ENCODE results near the gene ROBO4.

The ROBO4 gene

GRCh38 chr11:124919898-124920297 lies 22.2 kb upstream of the ROBO4 start:
- Histone ChIP-seq H3K9ac (ENCODE audit: low read length in 5 of 5) (no peak overlapping the region), H3K9me3 (ENCODE audit: control insufficient read depth in 5 of 5, low read length in 5 of 5) (no peaks in the 10 kb centered on the region), H3K27ac (ENCODE audit: low read depth, low read length) (no peak overlapping the region), H3K27me3 (ENCODE audit: control insufficient read depth in 5 of 5, insufficient read depth in 4 of 5, low read length in 5 of 5) (no peaks in the 10 kb centered on the region), H3K4me3 (ENCODE audit: low read depth in 1 of 5, low read length in 5 of 5) (no peak overlapping the region), H3K4me1 (ENCODE audit: control insufficient read depth in 5 of 5, insufficient read depth in 5 of 5, low read length in 5 of 5) (peaks cover 0 to 18% (median 11%) of the 10 kb centered on the region in 5 donors), H3K36me3 (ENCODE audit: control insufficient read depth in 5 of 5, insufficient read depth in 5 of 5, low read length in 5 of 5) (peaks cover 0 to 19% (median 13%) of the 10 kb centered on the region in 5 donors)

- Histone ChIP-seq H3K27ac (ENCODE audit: low read depth, low read length) (no peak within 1 kb of the TSS), H3K9me3 (ENCODE audit: control insufficient read depth in 5 of 5, low read length in 5 of 5) (no peaks in the 10 kb centered on the region), H3K4me1 (ENCODE audit: control insufficient read depth in 5 of 5, insufficient read depth in 5 of 5, low read length in 5 of 5) (peaks cover 0 to 18% (median 11%) of the 10 kb centered on the region in 5 donors), H3K36me3 (ENCODE audit: control insufficient read depth in 5 of 5, insufficient read depth in 5 of 5, low read length in 5 of 5) (peaks cover 0 to 19% (median 10%) of the 10 kb centered on the region in 5 donors), H3K4me3 (ENCODE audit: low read depth in 1 of 5, low read length in 5 of 5) (no peak within 1 kb of the TSS), H3K27me3 (ENCODE audit: control insufficient read depth in 5 of 5, insufficient read depth in 4 of 5, low read length in 5 of 5) (no peaks in the 10 kb centered on the region), H3K9ac (ENCODE audit: low read length in 5 of 5) (no peak within 1 kb of the TSS)
These were observed 21.3 kb upstream of the ROBO4 start, which contains the start of gene HEPN1 for GRCh38 chr11:124918950-124919349. TSS of gene HEPN1 (plus strand) at chr11:124919250.

GRCh38 chr11:124917115-124917637 lies 19.5 kb upstream of the ROBO4 start:
- H3K27me3 ChIP-seq (ENCODE audit: control insufficient read depth in 5 of 5, insufficient read depth in 4 of 5, low read length in 5 of 5): no peaks in the 10 kb centered on the region
- peaks cover 0 to 18% (median 11%) of the 10 kb centered on the region in 5 donors for H3K4me1 ChIP-seq (ENCODE audit: control insufficient read depth in 5 of 5, insufficient read depth in 5 of 5, low read length in 5 of 5)
- no peak overlapping the region for H3K27ac ChIP-seq (ENCODE audit: low read depth, low read length)
- no peak overlapping the region for H3K4me3 ChIP-seq (ENCODE audit: low read depth in 1 of 5, low read length in 5 of 5)
- peaks cover 0 to 2% (median 0%) of the 10 kb centered on the region in 5 donors for H3K9me3 ChIP-seq (ENCODE audit: control insufficient read depth in 5 of 5, low read length in 5 of 5)
- no peak overlapping the region for H3K9ac ChIP-seq (ENCODE audit: low read length in 5 of 5)
- H3K36me3 ChIP-seq (ENCODE audit: control insufficient read depth in 5 of 5, insufficient read depth in 5 of 5, low read length in 5 of 5): peaks cover 0 to 5% (median 0%) of the 10 kb centered on the region in 5 donors

- no peak overlapping the region for H3K27ac ChIP-seq (ENCODE audit: low read depth, low read length)
- H3K4me1 ChIP-seq (ENCODE audit: control insufficient read depth in 5 of 5, insufficient read depth in 5 of 5, low read length in 5 of 5): peaks cover 0 to 16% (median 9%) of the 10 kb centered on the region in 5 donors
- peaks cover 0 to 4% (median 0%) of the 10 kb centered on the region in 5 donors for H3K9me3 ChIP-seq (ENCODE audit: control insufficient read depth in 5 of 5, low read length in 5 of 5)
- no peak overlapping the region for H3K9ac ChIP-seq (ENCODE audit: low read length in 5 of 5)
- H3K36me3 ChIP-seq (ENCODE audit: control insufficient read depth in 5 of 5, insufficient read depth in 5 of 5, low read length in 5 of 5): no peaks in the 10 kb centered on the region
- no peak overlapping the region for H3K4me3 ChIP-seq (ENCODE audit: low read depth in 1 of 5, low read length in 5 of 5)
- H3K27me3 ChIP-seq (ENCODE audit: control insufficient read depth in 5 of 5, insufficient read depth in 4 of 5, low read length in 5 of 5): no peaks in the 10 kb centered on the region
These were observed 18.7 kb upstream of the ROBO4 start for GRCh38 chr11:124916370-124916710.

- H3K4me1 ChIP-seq (ENCODE audit: control insufficient read depth in 5 of 5, insufficient read depth in 5 of 5, low read length in 5 of 5): peaks cover 0 to 10% (median 5%) of the 10 kb centered on the region in 5 donors
- no peak overlapping the region for H3K9ac ChIP-seq (ENCODE audit: low read length in 5 of 5)
These were observed 18.1 kb upstream of the ROBO4 start for GRCh38 chr11:124915541-124916369.

GRCh38 chr11:124902616-124903015 lies 5.0 kb upstream of the ROBO4 start:
- no peak overlapping the region for H3K27ac ChIP-seq (ENCODE audit: low read depth, low read length)
- peaks cover 14 to 42% (median 21%) of the 10 kb centered on the region in 5 donors for H3K4me1 ChIP-seq (ENCODE audit: control insufficient read depth in 5 of 5, insufficient read depth in 5 of 5, low read length in 5 of 5)
- H3K9me3 ChIP-seq (ENCODE audit: control insufficient read depth in 5 of 5, low read length in 5 of 5): no peaks in the 10 kb centered on the region
- no peaks in the 10 kb centered on the region for H3K36me3 ChIP-seq (ENCODE audit: control insufficient read depth in 5 of 5, insufficient read depth in 5 of 5, low read length in 5 of 5)
- H3K9ac ChIP-seq (ENCODE audit: low read length in 5 of 5): no peak overlapping the region
- no peaks in the 10 kb centered on the region for H3K27me3 ChIP-seq (ENCODE audit: control insufficient read depth in 5 of 5, insufficient read depth in 4 of 5, low read length in 5 of 5)
- H3K4me3 ChIP-seq (ENCODE audit: low read depth in 1 of 5, low read length in 5 of 5): no peak overlapping the region

More at GRCh38 chr11:124915541-124916369, 18.1 kb upstream of the ROBO4 start:
- Histone ChIP-seq H3K27ac (ENCODE audit: low read depth, low read length) (no peak overlapping the region), H3K4me3 (ENCODE audit: low read depth in 1 of 5, low read length in 5 of 5) (no peak overlapping the region), H3K36me3 (ENCODE audit: control insufficient read depth in 5 of 5, insufficient read depth in 5 of 5, low read length in 5 of 5) (no peaks in the 10 kb centered on the region), H3K27me3 (ENCODE audit: control insufficient read depth in 5 of 5, insufficient read depth in 4 of 5, low read length in 5 of 5) (no peaks in the 10 kb centered on the region), H3K9me3 (ENCODE audit: control insufficient read depth in 5 of 5, low read length in 5 of 5) (peaks cover 0 to 4% (median 0%) of the 10 kb centered on the region in 5 donors)

GRCh38 chr11:124900464-124900863 lies 2.8 kb upstream of the ROBO4 start:
- H3K4me1 ChIP-seq (ENCODE audit: control insufficient read depth in 5 of 5, insufficient read depth in 5 of 5, low read length in 5 of 5): peaks cover 18 to 63% (median 41%) of the 10 kb centered on the region in 5 donors
- no peaks in the 10 kb centered on the region for H3K27me3 ChIP-seq (ENCODE audit: control insufficient read depth in 5 of 5, insufficient read depth in 4 of 5, low read length in 5 of 5)
- H3K9me3 ChIP-seq (ENCODE audit: control insufficient read depth in 5 of 5, low read length in 5 of 5): no peaks in the 10 kb centered on the region
- peaks cover 0 to 8% (median 0%) of the 10 kb centered on the region in 5 donors for H3K36me3 ChIP-seq (ENCODE audit: control insufficient read depth in 5 of 5, insufficient read depth in 5 of 5, low read length in 5 of 5)
- peak overlapping the region in 2 of 5 donors; percentile 48 to 67 for H3K9ac ChIP-seq (ENCODE audit: low read length in 5 of 5)
- peak overlapping the region; percentile 91 for H3K27ac ChIP-seq (ENCODE audit: low read depth, low read length)
- peak overlapping the region in 1 of 5 donors; percentile 19 for H3K4me3 ChIP-seq (ENCODE audit: low read depth in 1 of 5, low read length in 5 of 5)

GRCh38 chr11:124899383-124900145 lies 1.9 kb upstream of the ROBO4 start:
- peaks cover 22 to 72% (median 50%) of the 10 kb centered on the region in 5 donors for H3K4me1 ChIP-seq (ENCODE audit: control insufficient read depth in 5 of 5, insufficient read depth in 5 of 5, low read length in 5 of 5)
- H3K27ac ChIP-seq (ENCODE audit: low read depth, low read length): peak overlapping the region; percentile 91
- peak overlapping the region; percentile 1 to 54 (median 34) for H3K9ac ChIP-seq (ENCODE audit: low read length in 5 of 5)
- H3K9me3 ChIP-seq (ENCODE audit: control insufficient read depth in 5 of 5, low read length in 5 of 5): no peaks in the 10 kb centered on the region
- no peaks in the 10 kb centered on the region for H3K27me3 ChIP-seq (ENCODE audit: control insufficient read depth in 5 of 5, insufficient read depth in 4 of 5, low read length in 5 of 5)
- no peak overlapping the region for H3K4me3 ChIP-seq (ENCODE audit: low read depth in 1 of 5, low read length in 5 of 5)
- peaks cover 0 to 9% (median 3%) of the 10 kb centered on the region in 5 donors for H3K36me3 ChIP-seq (ENCODE audit: control insufficient read depth in 5 of 5, insufficient read depth in 5 of 5, low read length in 5 of 5)

GRCh38 chr11:124898711-124899110 lies 1.0 kb upstream of the ROBO4 start:
- peak overlapping the region; percentile 91 for H3K27ac ChIP-seq (ENCODE audit: low read depth, low read length)
- peak overlapping the region in 3 of 5 donors; percentile 5 to 95 (median 54) for H3K9ac ChIP-seq (ENCODE audit: low read length in 5 of 5)
- H3K4me1 ChIP-seq (ENCODE audit: control insufficient read depth in 5 of 5, insufficient read depth in 5 of 5, low read length in 5 of 5): peaks cover 24 to 81% (median 59%) of the 10 kb centered on the region in 5 donors
- H3K9me3 ChIP-seq (ENCODE audit: control insufficient read depth in 5 of 5, low read length in 5 of 5): no peaks in the 10 kb centered on the region
- H3K4me3 ChIP-seq (ENCODE audit: low read depth in 1 of 5, low read length in 5 of 5): peak overlapping the region in 2 of 5 donors; percentile 2 to 85
- H3K36me3 ChIP-seq (ENCODE audit: control insufficient read depth in 5 of 5, insufficient read depth in 5 of 5, low read length in 5 of 5): peaks cover 0 to 16% (median 8%) of the 10 kb centered on the region in 5 donors
- no peaks in the 10 kb centered on the region for H3K27me3 ChIP-seq (ENCODE audit: control insufficient read depth in 5 of 5, insufficient read depth in 4 of 5, low read length in 5 of 5)

All from subcutaneous abdominal adipose tissue (tissue), 5 donors.